ENCODE results near the gene CARD9. TPM values are rescaled to one million over a fixed set of nuclear protein-coding genes. Genes with fewer than 3 reads are reported as not detected.

The CARD9 gene
- total RNA-seq, 4 donors from 2014 or later = 2.3 to 7.4 (median 3.3) TPM

DNA sequence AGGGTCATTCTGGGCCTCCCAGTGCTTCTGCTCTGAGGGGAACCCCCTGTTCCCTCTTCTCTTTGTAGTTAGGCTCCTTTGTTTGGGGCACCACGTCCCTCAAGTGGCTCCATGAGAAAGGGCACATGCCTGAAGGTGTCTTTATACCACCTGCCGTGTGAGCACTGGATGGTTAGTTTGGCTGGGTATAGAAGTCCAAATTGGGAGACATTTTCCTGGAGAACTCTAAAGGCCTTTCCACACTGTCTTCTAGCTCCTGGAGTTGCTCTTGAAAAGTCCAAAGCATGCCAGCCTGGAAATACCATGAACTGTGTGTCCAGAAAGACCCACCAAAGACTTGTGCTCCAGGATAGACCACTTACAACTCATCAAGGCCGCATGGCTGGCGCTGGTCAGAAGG is 58.5 kb downstream of the CARD9 start:
- 92% methylated on average over 4 of the region's 4 CpGs for WGBS
- no peak for DNase-seq (ENCODE audit: low spot score in 2 of 2)
- Histone ChIP-seq H3K4me3 (no peak overlapping the region), H3K9me3 (peaks cover 6% of the 10 kb centered on the region), H3K27me3 (peaks cover 20% of the 10 kb centered on the region), H3K4me1 (no peaks in the 10 kb centered on the region), H3K36me3 (no peaks in the 10 kb centered on the region), H3K27ac (no peak overlapping the region)
- no peak for TF ChIP-seq EP300 (IDR thresholded peaks at IDR 0.05)
- no peak for TF ChIP-seq POLR2AphosphoS5 (IDR thresholded peaks at IDR 0.05)
- no peak for TF ChIP-seq POLR2A (IDR thresholded peaks at IDR 0.05)
- TF ChIP-seq, protein P1, sequence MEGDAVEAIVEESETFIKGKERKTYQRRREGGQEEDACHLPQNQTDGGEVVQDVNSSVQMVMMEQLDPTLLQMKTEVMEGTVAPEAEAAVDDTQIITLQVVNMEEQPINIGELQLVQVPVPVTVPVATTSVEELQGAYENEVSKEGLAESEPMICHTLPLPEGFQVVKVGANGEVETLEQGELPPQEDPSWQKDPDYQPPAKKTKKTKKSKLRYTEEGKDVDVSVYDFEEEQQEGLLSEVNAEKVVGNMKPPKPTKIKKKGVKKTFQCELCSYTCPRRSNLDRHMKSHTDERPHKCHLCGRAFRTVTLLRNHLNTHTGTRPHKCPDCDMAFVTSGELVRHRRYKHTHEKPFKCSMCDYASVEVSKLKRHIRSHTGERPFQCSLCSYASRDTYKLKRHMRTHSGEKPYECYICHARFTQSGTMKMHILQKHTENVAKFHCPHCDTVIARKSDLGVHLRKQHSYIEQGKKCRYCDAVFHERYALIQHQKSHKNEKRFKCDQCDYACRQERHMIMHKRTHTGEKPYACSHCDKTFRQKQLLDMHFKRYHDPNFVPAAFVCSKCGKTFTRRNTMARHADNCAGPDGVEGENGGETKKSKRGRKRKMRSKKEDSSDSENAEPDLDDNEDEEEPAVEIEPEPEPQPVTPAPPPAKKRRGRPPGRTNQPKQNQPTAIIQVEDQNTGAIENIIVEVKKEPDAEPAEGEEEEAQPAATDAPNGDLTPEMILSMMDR (IDR thresholded peaks at IDR 0.05) = no peak

GRCh38 chr9:136314056-136314416 is 59.4 kb downstream of the CARD9 start:
- H3K4me1 ChIP-seq = peaks cover 3% of the 10 kb centered on the region
- peaks cover 6% of the 10 kb centered on the region for H3K9me3 ChIP-seq
- no peak for DNase-seq (ENCODE audit: low spot score in 2 of 2)
- no peak overlapping the region for H3K4me3 ChIP-seq
- no peak overlapping the region for H3K27ac ChIP-seq
- no peak for TF ChIP-seq POLR2AphosphoS5 (IDR thresholded peaks at IDR 0.05)
- TF ChIP-seq EP300 (IDR thresholded peaks at IDR 0.05) = no peak
- TF ChIP-seq, protein P1 (IDR thresholded peaks at IDR 0.05) = no peak
- TF ChIP-seq POLR2A (IDR thresholded peaks at IDR 0.05) = no peak
- WGBS = 92% methylated on average over 3 of the region's 3 CpGs
- H3K36me3 ChIP-seq = no peaks in the 10 kb centered on the region
- H3K27me3 ChIP-seq = peaks cover 28% of the 10 kb centered on the region

Other genes starting within 250 kb of the CARD9 start
- gene LHX3, start 168.5 kb downstream of the CARD9 start, total RNA-seq = under 1 TPM in 2 of 4 donors, not detected in 2; 0.26 TPM
- 10 to 100 TPM; 10.2 to 15.8 (median 12.1) TPM for gene QSOX2, start 127.9 kb downstream of the CARD9 start, total RNA-seq
- gene CCDC187, start 69.6 kb downstream of the CARD9 start, total RNA-seq = under 1 TPM in 2 of 4 donors, not detected in 2; 0.13 to 0.45 TPM
- gene GPSM1, start 46.1 kb downstream of the CARD9 start, total RNA-seq = 10 to 100 TPM; 11.5 to 14.6 (median 13.7) TPM
- gene DNLZ, start 9.9 kb downstream of the CARD9 start, total RNA-seq = 10 to 100 TPM; 11.3 to 46.4 (median 37.9) TPM
- 10 to 100 TPM in 2 of 4 donors, 1 to 10 TPM in 2; 6.1 to 11.1 (median 9.8) TPM for gene SNAPC4, start 26.5 kb upstream of the CARD9 start, total RNA-seq
- gene ENTR1, start 36.9 kb upstream of the CARD9 start, total RNA-seq = 10 to 100 TPM; 37.4 to 93.0 (median 49.7) TPM
- 10 to 100 TPM; 44.1 to 65.8 (median 63.5) TPM for gene PMPCA, start 37.0 kb upstream of the CARD9 start, total RNA-seq
- 10 to 100 TPM in 3 of 4 donors, 1 to 10 TPM in 1; 9.8 to 20.3 (median 12.9) TPM for gene INPP5E, start 66.2 kb upstream of the CARD9 start, total RNA-seq
- 10 to 100 TPM; 58.0 to 89.3 (median 75.0) TPM for gene SEC16A, start 109.4 kb upstream of the CARD9 start, total RNA-seq
- gene NOTCH1, start 172.4 kb upstream of the CARD9 start, total RNA-seq = 100 to 1,000 TPM in 3 of 4 donors, 10 to 100 TPM in 1; 71.0 to 160 (median 114) TPM

Data from suprapubic skin (tissue), 4 donors.